Neural progenitor cell (in vitro differentiated cells): ENCODE data around the gene PATZ1.

Experiments
- EZH2 ChIP-seq: fragments of 200-600 bp; sonication (generic); IDR thresholded peaks from 2 replicates; pipeline ENCODE4 v1.6.1; 2017; ENCODE audit warnings: antibody characterized with exemption, mild to moderate bottlenecking, moderate library complexity
- TF ChIP-seq, protein P1 (sequence below): fragments of 200-600 bp; sonication (generic); IDR thresholded peaks from 2 replicates; pipeline ENCODE4 v1.5.1; 2017; ENCODE audit warnings: antibody characterized with exemption, mild to moderate bottlenecking

- TF ChIP-seq EZH2 = no peak
- TF ChIP-seq, protein P1, sequence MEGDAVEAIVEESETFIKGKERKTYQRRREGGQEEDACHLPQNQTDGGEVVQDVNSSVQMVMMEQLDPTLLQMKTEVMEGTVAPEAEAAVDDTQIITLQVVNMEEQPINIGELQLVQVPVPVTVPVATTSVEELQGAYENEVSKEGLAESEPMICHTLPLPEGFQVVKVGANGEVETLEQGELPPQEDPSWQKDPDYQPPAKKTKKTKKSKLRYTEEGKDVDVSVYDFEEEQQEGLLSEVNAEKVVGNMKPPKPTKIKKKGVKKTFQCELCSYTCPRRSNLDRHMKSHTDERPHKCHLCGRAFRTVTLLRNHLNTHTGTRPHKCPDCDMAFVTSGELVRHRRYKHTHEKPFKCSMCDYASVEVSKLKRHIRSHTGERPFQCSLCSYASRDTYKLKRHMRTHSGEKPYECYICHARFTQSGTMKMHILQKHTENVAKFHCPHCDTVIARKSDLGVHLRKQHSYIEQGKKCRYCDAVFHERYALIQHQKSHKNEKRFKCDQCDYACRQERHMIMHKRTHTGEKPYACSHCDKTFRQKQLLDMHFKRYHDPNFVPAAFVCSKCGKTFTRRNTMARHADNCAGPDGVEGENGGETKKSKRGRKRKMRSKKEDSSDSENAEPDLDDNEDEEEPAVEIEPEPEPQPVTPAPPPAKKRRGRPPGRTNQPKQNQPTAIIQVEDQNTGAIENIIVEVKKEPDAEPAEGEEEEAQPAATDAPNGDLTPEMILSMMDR = no peak
Observed at GRCh38 chr22:31394326-31394725, 48.2 kb upstream of the PATZ1 start.
